Breast epithelium (tissue), 4 donors: ENCODE measurements around the gene DCHS2. TPM values are rescaled to one million over a fixed set of nuclear protein-coding genes. Genes with fewer than 3 reads are reported as not detected.

Experiments used
- DNase-seq, 2 donors: peaks; one replicate each; pipeline ENCODE4 v3.0.0-alpha.2; 2019; ENCODE audit warnings: low spot score in 2 of 2
- H3K27ac ChIP-seq, 2 donors: fragments of 200-600 bp; sonication (generic) in 1 of 2; one replicate each; pipeline ENCODE4 v1.5.1; 2016 to 2019; ENCODE audit warnings: mild to moderate bottlenecking in 1 of 2
- H3K27me3 ChIP-seq, 2 donors: fragments of 200-600 bp; sonication (generic) in 1 of 2; one replicate each; pipeline versions ENCODE4 v1.5.1 to v1.6.0; 2017 to 2019; ENCODE audit warnings: control low read depth in 1 of 2, mild to moderate bottlenecking in 1 of 2
- H3K36me3 ChIP-seq: fragments of 200-600 bp; one replicate; pipeline ENCODE4 v1.5.1; 2019
- H3K4me1 ChIP-seq, 2 donors: fragments of 200-600 bp; sonication (generic); one replicate each; pipeline ENCODE4 v1.5.1; 2016 to 2019; ENCODE audit warnings: control low read depth in 1 of 2
- H3K4me3 ChIP-seq, 3 donors: fragments of 200-600 bp; sonication (generic); 1 replicate in 2 of 3; 2 replicates in 1 of 3; pipeline ENCODE4 v1.5.1; 2016 to 2019; ENCODE audit warnings: mild to moderate bottlenecking in 3 of 3, moderate library complexity in 2 of 3
- H3K9me3 ChIP-seq, 2 donors: fragments of 200-600 bp; sonication (generic) in 1 of 2; one replicate each; pipeline ENCODE4 v1.5.1; 2016 to 2019; ENCODE audit warnings: control low read depth in 1 of 2
- POLR2A ChIP-seq: fragments of 450-650 bp; IDR thresholded peaks from one replicate; pipeline ENCODE4 v1.6.1; 2016; ENCODE audit warnings: antibody characterized with exemption, mild to moderate bottlenecking, moderate library complexity
- POLR2AphosphoS5 ChIP-seq, 3 donors: sonication (generic); formaldehyde crosslinking; IDR thresholded peaks; one replicate each; pipeline ENCODE4 v1.6.1; 2017; ENCODE audit warnings: antibody characterized with exemption in 3 of 3
- intact Hi-C: fragments of 100-400 bp; cut with DNase I; formaldehyde crosslinking; loops from one replicate; pipeline ENCODE4 v1.15.1; 2023; ENCODE audit warnings: low total_unique reads
- total RNA-seq, 3 donors: library from RNA; depleted of rRNA; stranded (reverse); fragments of >200 nt; gene quantifications; one replicate each; pipeline ENCODE4 v1.1.0, GENCODE V29; 2016
- TF ChIP-seq, protein P1 (sequence below), 3 donors: fragments of 450-650 bp; IDR thresholded peaks; one replicate each; pipeline ENCODE4 v1.5.1; 2016 to 2017; ENCODE audit warnings: antibody characterized with exemption in 3 of 3, mild to moderate bottlenecking in 3 of 3, moderate library complexity in 3 of 3

Gene DCHS2
- total RNA-seq, 3 donors from 2014 or later = 2.8 to 5.2 TPM; not detected in 1

DNA sequence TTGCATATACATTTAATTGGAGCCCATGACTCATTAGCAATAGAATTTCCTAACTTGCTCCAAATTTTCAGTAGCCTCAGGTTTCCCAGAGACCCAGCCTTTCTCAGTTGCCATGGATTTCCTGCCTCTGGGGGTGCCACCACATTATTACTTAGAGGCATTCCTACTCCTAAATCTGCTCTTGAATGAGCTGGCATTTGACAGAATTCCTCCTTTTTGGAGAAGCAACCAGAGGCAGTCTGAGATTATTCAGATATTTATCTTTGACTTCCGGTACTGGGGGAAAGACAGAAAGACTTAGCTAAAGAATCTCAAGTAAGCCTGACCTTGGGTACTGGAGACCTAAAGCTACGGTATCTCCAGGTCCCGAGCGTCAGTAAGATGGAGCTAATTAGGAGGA is 76.3 kb downstream of the DCHS2 start:
- no peaks in the 10 kb centered on the region for H3K9me3 ChIP-seq
- H3K4me3 ChIP-seq = no peak overlapping the region
- no peak overlapping the region for H3K27ac ChIP-seq
- H3K4me1 ChIP-seq = no peaks in the 10 kb centered on the region
- intact Hi-C loops = no loop called here
- H3K27me3 ChIP-seq = no peaks in the 10 kb centered on the region
- no peak for DNase-seq
- TF ChIP-seq, protein P1, sequence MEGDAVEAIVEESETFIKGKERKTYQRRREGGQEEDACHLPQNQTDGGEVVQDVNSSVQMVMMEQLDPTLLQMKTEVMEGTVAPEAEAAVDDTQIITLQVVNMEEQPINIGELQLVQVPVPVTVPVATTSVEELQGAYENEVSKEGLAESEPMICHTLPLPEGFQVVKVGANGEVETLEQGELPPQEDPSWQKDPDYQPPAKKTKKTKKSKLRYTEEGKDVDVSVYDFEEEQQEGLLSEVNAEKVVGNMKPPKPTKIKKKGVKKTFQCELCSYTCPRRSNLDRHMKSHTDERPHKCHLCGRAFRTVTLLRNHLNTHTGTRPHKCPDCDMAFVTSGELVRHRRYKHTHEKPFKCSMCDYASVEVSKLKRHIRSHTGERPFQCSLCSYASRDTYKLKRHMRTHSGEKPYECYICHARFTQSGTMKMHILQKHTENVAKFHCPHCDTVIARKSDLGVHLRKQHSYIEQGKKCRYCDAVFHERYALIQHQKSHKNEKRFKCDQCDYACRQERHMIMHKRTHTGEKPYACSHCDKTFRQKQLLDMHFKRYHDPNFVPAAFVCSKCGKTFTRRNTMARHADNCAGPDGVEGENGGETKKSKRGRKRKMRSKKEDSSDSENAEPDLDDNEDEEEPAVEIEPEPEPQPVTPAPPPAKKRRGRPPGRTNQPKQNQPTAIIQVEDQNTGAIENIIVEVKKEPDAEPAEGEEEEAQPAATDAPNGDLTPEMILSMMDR (IDR thresholded peaks at IDR 0.05) = no peak
- no peak for TF ChIP-seq POLR2A
- no peak for TF ChIP-seq POLR2AphosphoS5 (IDR thresholded peaks at IDR 0.05)
- no peaks in the 10 kb centered on the region for H3K36me3 ChIP-seq

DNA sequence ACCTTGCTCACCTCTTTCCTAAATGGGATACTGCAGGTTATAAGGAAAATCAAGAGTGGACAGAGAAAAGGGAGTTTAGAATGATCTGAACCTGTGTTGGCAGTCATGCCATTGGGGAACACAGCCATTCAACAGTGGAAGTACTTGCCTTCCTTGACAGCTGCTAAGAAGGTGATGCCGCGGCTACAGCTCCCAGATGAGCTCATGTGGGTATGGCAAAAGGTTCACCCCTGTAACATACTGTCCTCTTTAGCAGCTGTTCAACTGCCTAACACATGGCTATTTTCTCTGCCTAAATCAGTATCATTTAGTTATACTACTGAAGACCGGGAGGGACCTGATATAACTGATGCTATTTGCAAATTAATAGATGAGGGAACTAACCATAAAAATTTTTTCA is 76.8 kb downstream of the DCHS2 start:
- DNase-seq = no peak
- Histone ChIP-seq H3K9me3 (no peaks in the 10 kb centered on the region), H3K27ac (no peak overlapping the region), H3K4me1 (no peaks in the 10 kb centered on the region), H3K27me3 (no peaks in the 10 kb centered on the region), H3K36me3 (no peaks in the 10 kb centered on the region), H3K4me3 (no peak overlapping the region)
- TF ChIP-seq POLR2A = no peak
- TF ChIP-seq POLR2AphosphoS5 (IDR thresholded peaks at IDR 0.05) = no peak
- TF ChIP-seq, protein P1 (IDR thresholded peaks at IDR 0.05) = no peak
- intact Hi-C loops = no loop called here

DNA sequence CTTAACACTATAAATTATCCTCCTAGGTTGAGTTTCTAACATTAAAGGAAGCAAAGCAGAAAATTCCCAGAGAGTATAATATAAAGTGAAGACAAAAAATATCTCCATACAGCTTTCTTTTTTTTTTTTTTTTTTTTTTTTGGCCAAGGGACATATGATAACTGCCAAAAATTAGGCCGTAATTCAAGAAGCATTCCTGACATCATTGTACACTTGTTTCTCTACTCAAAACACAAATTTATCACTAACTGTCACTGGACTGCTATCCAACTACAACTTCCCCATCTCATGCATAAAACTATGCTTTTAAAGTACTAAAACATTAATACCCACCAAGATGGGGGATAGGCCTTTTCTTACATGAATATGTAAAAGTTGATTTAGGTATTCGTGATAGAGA is 77.2 kb downstream of the DCHS2 start:
- no peak for DNase-seq
- Histone ChIP-seq H3K4me1 (no peaks in the 10 kb centered on the region), H3K9me3 (no peaks in the 10 kb centered on the region), H3K27ac (no peak overlapping the region), H3K4me3 (no peak overlapping the region), H3K36me3 (no peaks in the 10 kb centered on the region), H3K27me3 (no peaks in the 10 kb centered on the region)
- intact Hi-C loops = no loop called here
- TF ChIP-seq POLR2AphosphoS5 (IDR thresholded peaks at IDR 0.05) (no peak), POLR2A (no peak)
- TF ChIP-seq, protein P1 (IDR thresholded peaks at IDR 0.05) = no peak

DNA sequence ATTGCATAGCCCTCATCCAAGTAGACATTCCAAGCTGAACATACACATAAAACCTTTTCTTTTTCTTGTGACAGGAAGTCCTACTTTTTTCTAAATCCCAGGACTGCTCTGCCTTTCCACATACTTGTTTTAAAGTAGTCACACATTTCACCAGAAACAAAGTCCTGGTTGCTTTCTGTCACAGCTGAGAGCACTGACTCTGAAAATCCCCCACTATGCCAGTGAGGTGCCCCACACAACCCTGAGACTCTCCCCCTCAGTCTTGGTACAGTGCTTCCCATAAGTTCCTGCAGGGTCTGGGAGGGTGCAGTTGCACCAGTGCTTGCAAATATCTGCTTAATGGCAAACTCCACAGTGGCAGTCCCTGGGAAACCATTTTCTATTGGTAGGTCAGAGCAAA is 84.2 kb downstream of the DCHS2 start:
- TF ChIP-seq, protein P1 (IDR thresholded peaks at IDR 0.05) = no peak
- TF ChIP-seq POLR2A = no peak
- TF ChIP-seq POLR2AphosphoS5 (IDR thresholded peaks at IDR 0.05) = no peak

DNA sequence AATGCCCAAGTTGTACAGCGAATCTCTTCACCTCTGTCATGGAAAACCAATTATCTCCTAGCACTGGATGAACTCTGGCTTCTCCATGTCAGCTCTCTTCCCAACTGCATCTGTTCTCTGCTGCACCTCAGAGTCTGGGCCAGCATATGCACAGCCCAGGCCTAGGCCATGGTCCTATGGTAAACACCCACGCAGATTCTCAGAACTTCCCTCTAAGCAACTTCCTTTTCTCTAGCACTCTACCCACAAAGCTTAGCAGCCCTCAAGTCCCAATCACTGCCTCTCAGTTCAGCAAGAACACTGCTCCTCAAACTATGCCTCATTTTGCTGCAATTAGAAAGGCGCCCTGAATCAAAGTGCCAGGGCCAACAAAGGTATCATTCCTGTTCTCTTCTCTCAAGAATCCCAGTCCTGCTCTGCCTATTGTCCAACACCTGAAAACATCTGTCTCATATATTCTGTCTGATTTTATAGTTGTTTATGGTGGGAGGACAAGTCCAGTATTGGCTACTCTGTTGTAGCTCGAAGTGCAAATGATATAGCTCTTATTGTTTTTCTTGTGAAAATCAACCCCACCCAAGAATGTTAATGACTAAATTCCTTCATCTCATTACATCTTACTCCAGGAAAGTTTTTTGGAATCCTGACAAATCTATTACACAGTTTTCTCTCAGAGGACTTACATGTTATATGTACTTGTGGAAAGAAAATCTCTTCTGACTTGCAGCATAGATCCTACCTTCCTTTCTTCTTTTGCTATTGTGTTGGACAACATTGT is 85.4 kb downstream of the DCHS2 start:
- TF ChIP-seq POLR2AphosphoS5 (IDR thresholded peaks at IDR 0.05) (no peak), POLR2A (no peak)
- TF ChIP-seq, protein P1 (IDR thresholded peaks at IDR 0.05) = no peak
- H3K4me3 ChIP-seq = no peak overlapping the region
- H3K27ac ChIP-seq = no peak overlapping the region
- no peaks in the 10 kb centered on the region for H3K4me1 ChIP-seq
- no peaks in the 10 kb centered on the region for H3K9me3 ChIP-seq
- H3K36me3 ChIP-seq = no peaks in the 10 kb centered on the region
- DNase-seq = no peak
- intact Hi-C loops = no loop called here
- no peaks in the 10 kb centered on the region for H3K27me3 ChIP-seq

More for the DNA sequence above, 84.2 kb downstream of the DCHS2 start:
- Histone ChIP-seq H3K27ac (no peak overlapping the region), H3K36me3 (no peaks in the 10 kb centered on the region), H3K4me1 (no peaks in the 10 kb centered on the region), H3K9me3 (no peaks in the 10 kb centered on the region), H3K27me3 (no peaks in the 10 kb centered on the region), H3K4me3 (no peak overlapping the region)
- intact Hi-C loops = no loop called here
- DNase-seq = no peak
